Liver (tissue), 9 donors: ENCODE data around the gene CHIC2. TPM values are rescaled to one million over a fixed set of nuclear protein-coding genes. Genes with fewer than 3 reads are reported as not detected.
"Not testable (repeated sequence)": the region's sequence is repeated elsewhere in the genome, so short reads cannot be mapped to it uniquely, and the experiment has no call there.

Source experiments
- DNase-seq: peaks from one replicate; pipeline ENCODE4 v3.0.0-alpha.2; 2017; ENCODE audit warnings: low spot score
- H3K27ac ChIP-seq, 2 donors: one replicate each; pipeline ENCODE4 v1.7.0; 2013; ENCODE audit warnings: inconsistent platforms in 2 of 2, low read length in 2 of 2, control low read depth in 1 of 2, low read depth in 1 of 2, mild to moderate bottlenecking in 1 of 2
- H3K27me3 ChIP-seq, 4 donors: one replicate each; pipeline versions ENCODE4 v1.6.1 to v1.7.0; 2013; ENCODE audit warnings: low read length in 3 of 4, inconsistent platforms in 1 of 4, mild to moderate bottlenecking in 1 of 4, moderate library complexity in 1 of 4; ENCODE audit not compliant: control insufficient read depth in 4 of 4, insufficient read depth in 4 of 4
- H3K36me3 ChIP-seq, 4 donors: one replicate each; pipeline versions ENCODE4 v1.6.1 to v1.7.0; 2013; ENCODE audit warnings: low read length in 3 of 4, mild to moderate bottlenecking in 3 of 4, low read depth in 1 of 4, moderate library complexity in 1 of 4; ENCODE audit not compliant: control insufficient read depth in 4 of 4, insufficient read depth in 3 of 4
- H3K4me1 ChIP-seq, 4 donors: one replicate each; pipeline versions ENCODE4 v1.6.1 to v1.7.0; 2013; ENCODE audit warnings: low read length in 3 of 4, mild to moderate bottlenecking in 3 of 4, moderate library complexity in 1 of 4; ENCODE audit not compliant: control insufficient read depth in 4 of 4, insufficient read depth in 4 of 4
- H3K4me3 ChIP-seq, 3 donors: one replicate each; pipeline versions ENCODE4 v1.6.1 to v1.7.0; 2013; ENCODE audit warnings: low read length in 3 of 3, control low read depth in 1 of 3, low read depth in 1 of 3, mild to moderate bottlenecking in 1 of 3
- H3K9ac ChIP-seq, 2 donors: one replicate each; pipeline ENCODE4 v1.7.0; 2013; ENCODE audit warnings: low read length in 2 of 2, mild to moderate bottlenecking in 2 of 2, moderate library complexity in 2 of 2, control low read depth in 1 of 2, low read depth in 1 of 2
- H3K9me3 ChIP-seq, 4 donors: one replicate each; pipeline versions ENCODE4 v1.6.1 to v1.7.0; 2013; ENCODE audit warnings: low read length in 3 of 4; ENCODE audit not compliant: control insufficient read depth in 4 of 4
- CTCF ChIP-seq: fragments of 150-350 bp; IDR thresholded peaks from 2 replicates; pipeline ENCODE4 v1.5.1; 2017; ENCODE audit warnings: improper control_type of control experiment, low read depth, low read length; ENCODE audit not compliant: missing input control
- EGR1 ChIP-seq, 2 donors: IDR thresholded peaks; 2 replicates each; pipeline ENCODE4 v1.6.1; 2016 to 2018; ENCODE audit warnings: antibody characterized with exemption in 2 of 2, low read depth in 2 of 2
- FOXA1 ChIP-seq: IDR thresholded peaks from 2 replicates; pipeline ENCODE4 v1.6.1; 2016; ENCODE audit warnings: antibody characterized with exemption
- FOXA2 ChIP-seq: IDR thresholded peaks from 2 replicates; pipeline ENCODE4 v1.6.1; 2016; ENCODE audit warnings: antibody characterized with exemption
- GABPA ChIP-seq, 2 donors: IDR thresholded peaks in 1 of 2; conservative IDR thresholded peaks in 1 of 2; 2 replicates each; pipeline ENCODE4 v1.6.1; 2016; ENCODE audit warnings: antibody characterized with exemption in 2 of 2, mild to moderate bottlenecking in 1 of 2, moderate library complexity in 1 of 2
- HNF4A ChIP-seq, 2 donors: conservative IDR thresholded peaks; 2 replicates each; pipeline ENCODE4 v1.6.1; 2016; ENCODE audit warnings: antibody characterized with exemption in 2 of 2, mild to moderate bottlenecking in 2 of 2
- HNF4G ChIP-seq: IDR thresholded peaks from 2 replicates; pipeline ENCODE4 v1.6.1; 2016; ENCODE audit warnings: antibody characterized with exemption
- JUND ChIP-seq, 2 donors: IDR thresholded peaks; 2 replicates each; pipeline ENCODE4 v1.6.1; 2016; ENCODE audit warnings: antibody characterized with exemption in 2 of 2
- MAX ChIP-seq: IDR thresholded peaks from 2 replicates; pipeline ENCODE4 v1.6.1; 2016; ENCODE audit warnings: antibody characterized with exemption
- NR2F2 ChIP-seq: IDR thresholded peaks from 2 replicates; pipeline ENCODE4 v1.6.1; 2016; ENCODE audit warnings: antibody characterized with exemption
- RAD21 ChIP-seq, 2 donors: IDR thresholded peaks; 2 replicates each; pipeline ENCODE4 v1.6.1; 2016; ENCODE audit warnings: antibody characterized with exemption in 2 of 2, mild to moderate bottlenecking in 2 of 2
- REST ChIP-seq: IDR thresholded peaks from 2 replicates; pipeline ENCODE4 v1.6.1; 2016; ENCODE audit warnings: antibody characterized with exemption, mild to moderate bottlenecking
- RXRA ChIP-seq, 2 donors: IDR thresholded peaks; 2 replicates each; pipeline ENCODE4 v1.6.1; 2017 to 2018; ENCODE audit warnings: antibody characterized with exemption in 2 of 2, mild to moderate bottlenecking in 1 of 2
- SP1 ChIP-seq: IDR thresholded peaks from 2 replicates; pipeline ENCODE4 v1.6.1; 2018; ENCODE audit warnings: antibody characterized with exemption, mild to moderate bottlenecking
- TAF1 ChIP-seq: conservative IDR thresholded peaks from 2 replicates; pipeline ENCODE4 v1.6.1; 2016; ENCODE audit warnings: antibody characterized with exemption, mild to moderate bottlenecking
- YY1 ChIP-seq: IDR thresholded peaks from 2 replicates; pipeline ENCODE4 v1.6.1; 2016; ENCODE audit warnings: antibody characterized with exemption, mild to moderate bottlenecking
- ZBTB33 ChIP-seq: IDR thresholded peaks from 2 replicates; pipeline ENCODE4 v1.6.1; 2016; ENCODE audit warnings: antibody characterized with exemption
- WGBS: extraction: QIAGEN DNeasy Blood & Tissue Kit; methylation state at CpG from one replicate; pipeline ENCODE4 v1.1.7; 2013; 5-methylcytosine and 5-hydroxymethylcytosine counted together
- polyA plus RNA-seq, 2 donors: library from polyadenylated mRNA; stranded (reverse) in 1 of 2; unstranded in 1 of 2; fragments of 200-250 nt in 1 of 2; fragments of >200 nt in 1 of 2; fragmentation: Nextera tagmentation in 1 of 2; extraction: Ambion mirVana in 1 of 2; gene quantifications; one replicate each; pipeline versions ENCODE4 v1.2.1 to v1.2.3, GENCODE V29; 2013 to 2015
- total RNA-seq, 2 donors: library from RNA; depleted of rRNA; stranded (reverse); fragments of >200 nt; gene quantifications; one replicate each; pipeline ENCODE4 v1.2.3, GENCODE V29; 2014
- donor health status: healthy.
- donor health status: healthy.
- donor health status: healthy.
- donor health status: healthy.
- donor health status: healthy.

Gene CHIC2
- total and polyA plus RNA-seq, 4 donors, result 9.3 to 26.2 (median 18.4) TPM

GRCh38 chr4:54025582-54025981 is 38.8 kb downstream of the CHIC2 start (continued):
- TF ChIP-seq REST (no peak), MAX (no peak)

- TF ChIP-seq RXRA (IDR thresholded peaks at IDR 0.05), result peak in 1 of 2 donors; percentile 24
- peak; percentile 86 for TF ChIP-seq NR2F2
- H3K4me3 ChIP-seq, H3K27me3 ChIP-seq, H3K4me1 ChIP-seq, DNase-seq, H3K9me3 ChIP-seq, H3K27ac ChIP-seq, H3K9ac ChIP-seq, H3K36me3 ChIP-seq: not testable (repeated sequence)
- WGBS, result 65% methylated on average over 8 of the region's 8 CpGs
Observed at GRCh38 chr4:54023019-54023418, 41.4 kb downstream of the CHIC2 start.

- H3K4me3 ChIP-seq, result no peak overlapping the region
- no peaks in the 10 kb centered on the region for H3K36me3 ChIP-seq
- TF ChIP-seq EGR1 (IDR thresholded peaks at IDR 0.05; ENCODE audit: low read depth in 2 of 2), result no peak
- TF ChIP-seq TAF1, result no peak
- TF ChIP-seq RXRA (IDR thresholded peaks at IDR 0.05), result no peak
- no peak for TF ChIP-seq JUND (IDR thresholded peaks at IDR 0.05)
- TF ChIP-seq CTCF, result no peak
- no peak for TF ChIP-seq FOXA1
- TF ChIP-seq SP1, result no peak
- no peak for TF ChIP-seq GABPA (IDR thresholded peaks at IDR 0.05 in 1 of 2, conservative IDR thresholded peaks at IDR 0.05 in 1 of 2)
- TF ChIP-seq HNF4A (conservative IDR thresholded peaks at IDR 0.05), result no peak
- no peak for TF ChIP-seq HNF4G
- no peak for TF ChIP-seq REST
- TF ChIP-seq NR2F2, result no peak
- no peak for TF ChIP-seq RAD21 (IDR thresholded peaks at IDR 0.05)
- TF ChIP-seq MAX, result no peak
- TF ChIP-seq YY1, result no peak
- no peak for TF ChIP-seq ZBTB33
- no peak for TF ChIP-seq FOXA2
- H3K27ac ChIP-seq, result no peak overlapping the region
- no peaks in the 10 kb centered on the region for H3K27me3 ChIP-seq
- 86% methylated on average over 1 of the region's 1 CpG for WGBS
- no peak for DNase-seq
- H3K4me1 ChIP-seq, result peaks cover 0 to 3% (median 0%) of the 10 kb centered on the region in 4 donors
- no peaks in the 10 kb centered on the region for H3K9me3 ChIP-seq
- H3K9ac ChIP-seq, result no peak overlapping the region
Observed at GRCh38 chr4:54017974-54018373, 46.4 kb downstream of the CHIC2 start.
